ENCODE measurements around the gene TM2D3. TPM values are rescaled to one million over a fixed set of nuclear protein-coding genes. Genes with fewer than 3 reads are reported as not detected.
"Not testable (repeated sequence)": the region's sequence is repeated elsewhere in the genome, so short reads cannot be mapped to it uniquely, and the experiment has no call there.

Gene TM2D3
- total and polyA plus RNA-seq, 5 donors, result 36.5 to 49.7 (median 42.7) TPM

DNA sequence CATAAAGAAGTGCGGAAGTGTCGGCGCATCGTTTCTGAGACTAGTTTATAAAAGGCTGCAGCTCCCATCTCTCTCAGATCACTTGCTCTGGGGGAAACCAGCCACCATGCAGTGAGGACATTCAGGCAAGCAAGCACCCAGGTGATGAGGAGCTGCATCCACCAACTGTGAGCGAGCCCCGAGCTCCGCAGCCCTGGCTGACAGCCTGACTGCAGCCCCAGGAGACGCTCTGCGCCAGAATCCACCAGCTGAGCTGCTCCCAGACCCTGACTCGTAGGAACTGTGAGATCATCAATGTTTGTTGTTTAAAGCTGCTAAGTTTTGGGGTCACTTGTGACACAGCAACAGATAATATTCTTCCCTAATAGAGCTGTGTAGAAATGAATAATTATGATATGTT lies 5.0 kb upstream of the TM2D3 start:
- Histone ChIP-seq H3K27me3 (ENCODE audit: control insufficient read depth, insufficient read depth) (no peaks in the 10 kb centered on the region), H3K27ac (ENCODE audit: low read length) (no peak overlapping the region), H3K9me3 (ENCODE audit: control insufficient read depth, low read length) (no peaks in the 10 kb centered on the region), H3K4me3 (ENCODE audit: low read length) (no peak overlapping the region), H3K4me1 (ENCODE audit: control insufficient read depth, insufficient read depth, low read length) (peaks cover 3% of the 10 kb centered on the region)
- no peak for DNase-seq
- intact Hi-C loops (cut with DNase I), result no loop called here
- no peak for ATAC-seq
- WGBS, result 87% methylated on average over 10 of the region's 10 CpGs

DNA sequence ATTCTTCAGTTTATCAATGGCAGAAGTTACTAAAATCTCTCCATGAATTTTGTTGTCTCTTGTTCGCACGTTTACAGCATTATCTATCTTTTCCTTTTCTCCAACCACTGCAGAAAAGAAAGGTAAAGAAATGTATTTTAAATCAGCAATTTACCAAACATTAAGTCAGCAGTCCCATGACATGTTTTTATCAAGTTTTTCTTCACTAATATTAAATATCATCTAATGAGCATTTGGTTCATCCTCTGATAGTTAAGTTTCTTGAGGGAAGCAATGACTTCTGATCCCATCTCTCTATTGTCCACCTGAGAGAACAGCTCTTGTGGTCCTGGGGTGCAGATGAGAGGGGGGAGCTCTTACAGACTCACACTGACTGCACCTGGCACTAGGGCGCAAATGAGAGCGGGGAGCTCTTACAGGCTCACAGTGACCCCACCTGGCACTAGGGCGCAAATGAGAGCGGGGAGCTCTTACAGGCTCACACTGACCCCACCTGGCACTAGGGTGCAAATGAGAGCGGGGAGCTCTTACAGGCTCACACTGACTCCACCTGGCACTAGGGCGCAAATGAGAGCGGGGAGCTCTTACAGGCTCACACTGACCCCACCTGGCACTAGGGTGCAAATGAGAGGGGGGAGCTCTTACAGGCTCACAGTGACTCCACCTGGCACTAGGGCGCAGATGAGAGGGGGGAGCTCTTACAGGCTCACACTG lies 2.6 kb upstream of the TM2D3 start:
- not testable (repeated sequence) for ATAC-seq; H3K27ac ChIP-seq (ENCODE audit: low read length); DNase-seq; H3K4me1 ChIP-seq (ENCODE audit: control insufficient read depth, insufficient read depth, low read length); H3K27me3 ChIP-seq (ENCODE audit: control insufficient read depth, insufficient read depth); H3K4me3 ChIP-seq (ENCODE audit: low read length); H3K9me3 ChIP-seq (ENCODE audit: control insufficient read depth, low read length)
- intact Hi-C loops (cut with DNase I), result loop anchor here in 1 of 4 donors (5.0 kb wide), 1 partner anchor 357 kb away; the partner anchor contains the start of gene SNRPA1
- 91% methylated on average over 10 of the region's 10 CpGs for WGBS

DNA sequence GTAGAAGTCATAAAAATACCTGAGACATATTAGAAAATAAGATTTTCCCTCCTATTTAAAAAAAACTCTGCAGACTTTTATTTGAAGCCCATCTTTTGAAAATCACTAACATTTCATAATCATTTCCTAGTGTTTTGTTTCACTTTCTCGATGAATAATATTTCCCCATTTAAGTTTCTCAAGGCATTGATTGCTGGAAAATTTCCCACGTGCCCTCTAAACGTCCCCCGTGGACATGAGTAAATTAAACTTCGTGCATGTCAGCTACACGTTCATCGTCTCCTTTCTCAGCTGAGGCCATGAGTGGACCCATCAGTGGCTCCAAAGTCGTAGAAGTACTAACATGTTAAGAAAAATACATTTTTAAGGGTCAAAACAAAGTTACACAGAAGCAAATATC lies 2.0 kb upstream of the TM2D3 start:
- DNase-seq (no peak), ATAC-seq (no peak)
- Histone ChIP-seq H3K27me3 (ENCODE audit: control insufficient read depth, insufficient read depth) (no peaks in the 10 kb centered on the region), H3K4me3 (ENCODE audit: low read length) (no peak overlapping the region), H3K4me1 (ENCODE audit: control insufficient read depth, insufficient read depth, low read length) (peaks cover 5% of the 10 kb centered on the region), H3K9me3 (ENCODE audit: control insufficient read depth, low read length) (no peaks in the 10 kb centered on the region), H3K27ac (ENCODE audit: low read length) (no peak overlapping the region)
- WGBS, result 79% methylated on average over 8 of the region's 8 CpGs
- intact Hi-C loops (cut with DNase I), result loop anchor here in 1 of 4 donors (5.0 kb wide), 1 partner anchor 357 kb away; the partner anchor contains the start of gene SNRPA1

DNA sequence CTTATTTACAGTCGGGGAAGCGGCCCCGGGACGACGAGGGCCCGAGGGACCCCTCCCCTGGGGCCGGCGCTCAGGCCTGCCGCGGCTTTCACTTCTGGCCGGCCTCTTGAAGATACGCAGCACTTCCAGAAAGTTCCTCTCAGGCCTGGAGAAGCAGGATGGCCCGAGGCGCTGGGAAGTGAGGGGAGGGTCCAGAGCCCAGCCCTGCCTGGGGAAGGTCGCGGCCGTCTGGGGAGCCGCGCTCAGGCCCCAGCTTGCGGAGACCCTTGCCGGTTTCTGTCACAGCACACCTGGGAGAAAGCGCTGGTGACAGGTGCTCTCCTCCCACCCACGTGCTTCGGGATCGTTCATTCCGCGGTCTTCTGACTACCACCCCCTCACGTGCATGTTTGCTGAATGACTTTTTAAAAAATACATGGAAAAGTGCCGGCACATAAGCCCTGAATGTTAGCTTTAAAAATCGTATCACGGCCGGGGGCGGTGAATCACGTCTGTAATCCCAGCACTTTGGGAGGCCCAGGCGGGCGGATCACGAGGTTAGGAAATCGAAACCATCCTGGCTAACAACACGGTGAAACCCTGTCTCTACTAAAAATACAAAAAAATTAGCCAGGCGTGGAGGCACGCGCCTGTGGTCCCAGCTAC lies 727 bp upstream of the TM2D3 start:
- Histone ChIP-seq H3K4me1 (ENCODE audit: control insufficient read depth, insufficient read depth, low read length) (peaks cover 5% of the 10 kb centered on the region), H3K4me3 (ENCODE audit: low read length) (peak overlapping the region; percentile 76), H3K27ac (ENCODE audit: low read length) (peak overlapping the region; percentile 95), H3K9me3 (ENCODE audit: control insufficient read depth, low read length) (no peaks in the 10 kb centered on the region), H3K27me3 (ENCODE audit: control insufficient read depth, insufficient read depth) (no peaks in the 10 kb centered on the region)
- DNase-seq (peak in 1 of 3 donors; percentile 73), ATAC-seq (peak; percentile 48 to 53)
- intact Hi-C loops (cut with DNase I), result loop anchor here in 1 of 4 donors (5.0 kb wide), 1 partner anchor 356 kb away; the partner anchor contains the start of gene SNRPA1
- WGBS, result 36% methylated on average over 42 of the region's 42 CpGs

DNA sequence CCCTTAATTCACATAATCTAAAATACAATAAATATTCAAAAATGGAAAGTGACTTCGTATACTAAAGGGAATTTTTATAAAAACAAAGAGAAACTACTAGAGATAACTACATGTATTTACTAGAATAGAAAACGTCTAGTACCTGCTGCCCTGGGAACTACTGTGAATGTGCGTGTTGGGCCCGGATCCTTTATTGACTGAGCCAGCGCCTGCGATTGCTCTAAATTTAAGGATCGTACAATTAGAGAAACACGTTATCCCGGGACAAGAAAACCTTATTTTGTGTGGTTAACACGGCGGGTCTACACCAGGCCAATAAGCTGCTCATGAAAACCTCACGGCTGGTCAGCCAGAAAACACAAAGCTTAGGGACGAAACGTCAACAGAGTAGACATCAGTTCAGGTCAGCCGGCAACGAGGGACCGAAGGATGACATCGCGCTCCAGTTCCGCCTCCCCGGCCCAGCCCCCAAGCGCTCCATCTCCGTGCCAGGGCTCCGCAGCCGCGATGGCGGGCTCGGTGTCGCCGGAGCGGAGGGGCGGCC lies 555 bp downstream of the TM2D3 start:
- H3K4me1 ChIP-seq (ENCODE audit: control insufficient read depth, insufficient read depth, low read length), result peaks cover 5% of the 10 kb centered on the region
- H3K9me3 ChIP-seq (ENCODE audit: control insufficient read depth, low read length), result no peaks in the 10 kb centered on the region
- ATAC-seq (peak; percentile 72 to 76), DNase-seq (peak in 1 of 3 donors; percentile 50)
- H3K27me3 ChIP-seq (ENCODE audit: control insufficient read depth, insufficient read depth), result no peaks in the 10 kb centered on the region
- intact Hi-C loops (cut with DNase I), result loop anchor here in 1 of 4 donors (5.0 kb wide), 1 partner anchor 354 kb away; the partner anchor contains the start of gene SNRPA1
- peak overlapping the region; percentile 93 for H3K27ac ChIP-seq (ENCODE audit: low read length)
- WGBS, result under 1% methylated on average over 32 of the region's 32 CpGs
- peak overlapping the region; percentile 76 for H3K4me3 ChIP-seq (ENCODE audit: low read length)

DNA sequence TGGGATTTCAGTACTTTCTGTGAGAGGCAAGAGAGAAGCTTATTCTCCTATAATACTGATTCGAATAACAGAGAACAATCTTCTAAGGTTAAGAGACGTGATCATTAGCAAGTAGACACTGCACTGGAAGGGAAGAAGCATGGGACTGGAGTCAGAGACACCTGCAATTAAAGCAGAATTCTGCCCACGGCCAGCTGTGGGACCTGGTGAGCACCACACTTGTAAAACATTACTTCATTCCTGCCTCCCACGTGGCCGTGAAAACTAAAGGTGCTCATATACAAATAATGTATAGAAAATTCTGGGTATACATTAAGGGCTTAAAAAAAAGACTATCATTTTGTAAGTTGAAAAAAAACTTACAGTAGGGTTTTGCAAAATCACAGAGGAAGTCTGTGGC lies 2.0 kb downstream of the TM2D3 start:
- DNase-seq, result no peak
- intact Hi-C loops (cut with DNase I), result loop anchor here in 1 of 4 donors (5.0 kb wide), 1 partner anchor 353 kb away; the partner anchor contains the start of gene SNRPA1
- Histone ChIP-seq H3K9me3 (ENCODE audit: control insufficient read depth, low read length) (no peaks in the 10 kb centered on the region), H3K27me3 (ENCODE audit: control insufficient read depth, insufficient read depth) (no peaks in the 10 kb centered on the region), H3K4me1 (ENCODE audit: control insufficient read depth, insufficient read depth, low read length) (peaks cover 5% of the 10 kb centered on the region), H3K27ac (ENCODE audit: low read length) (no peak overlapping the region), H3K4me3 (ENCODE audit: low read length) (no peak overlapping the region)
- WGBS, result 68% methylated on average over 5 of the region's 5 CpGs
- ATAC-seq, result no peak

DNA sequence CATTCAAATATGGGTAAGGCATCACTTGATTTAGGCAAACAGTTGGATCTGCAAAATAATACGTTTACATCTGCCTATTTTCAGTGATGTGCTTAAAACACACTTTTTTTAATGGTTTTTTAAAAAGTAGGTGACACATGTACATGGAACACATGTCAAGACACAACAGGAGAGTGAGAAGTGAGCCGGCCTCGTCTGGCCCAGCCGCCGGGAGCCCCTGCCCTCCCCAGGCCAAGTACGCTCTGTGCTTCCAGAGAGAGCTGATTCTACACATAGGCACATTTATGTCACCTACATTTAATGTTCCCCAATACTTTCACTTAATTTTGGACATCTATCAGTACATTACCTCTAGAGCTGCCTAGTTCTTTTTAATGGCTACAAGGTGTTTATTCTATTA lies 3.8 kb downstream of the TM2D3 start:
- no peak overlapping the region for H3K27ac ChIP-seq (ENCODE audit: low read length)
- H3K9me3 ChIP-seq (ENCODE audit: control insufficient read depth, low read length), result no peaks in the 10 kb centered on the region
- H3K4me3 ChIP-seq (ENCODE audit: low read length), result no peak overlapping the region
- WGBS, result 91% methylated on average over 6 of the region's 6 CpGs
- peaks cover 5% of the 10 kb centered on the region for H3K4me1 ChIP-seq (ENCODE audit: control insufficient read depth, insufficient read depth, low read length)
- intact Hi-C loops (cut with DNase I), result no loop called here
- ATAC-seq, result no peak
- H3K27me3 ChIP-seq (ENCODE audit: control insufficient read depth, insufficient read depth), result no peaks in the 10 kb centered on the region
- no peak for DNase-seq

DNA sequence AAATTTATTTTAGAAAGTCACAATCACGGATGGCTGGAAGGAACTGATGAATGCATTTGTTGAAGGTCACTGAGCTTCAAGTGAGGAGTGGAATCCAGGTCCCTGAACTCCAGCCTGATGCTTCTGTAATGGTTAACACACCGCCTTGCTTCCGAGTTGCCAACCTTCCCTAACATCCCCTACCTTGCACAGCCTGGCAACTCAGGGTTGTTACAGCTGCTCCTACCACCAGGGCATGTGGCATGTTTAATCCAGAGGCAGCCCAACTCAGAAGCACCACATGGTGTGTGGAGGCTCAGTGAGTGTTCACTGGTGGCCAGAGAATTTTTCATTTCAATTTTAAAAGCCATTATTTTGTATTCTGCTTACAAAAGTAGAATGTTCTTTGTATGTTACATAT lies 4.9 kb downstream of the TM2D3 start:
- H3K27ac ChIP-seq (ENCODE audit: low read length), result peak overlapping the region; percentile 61

DNA sequence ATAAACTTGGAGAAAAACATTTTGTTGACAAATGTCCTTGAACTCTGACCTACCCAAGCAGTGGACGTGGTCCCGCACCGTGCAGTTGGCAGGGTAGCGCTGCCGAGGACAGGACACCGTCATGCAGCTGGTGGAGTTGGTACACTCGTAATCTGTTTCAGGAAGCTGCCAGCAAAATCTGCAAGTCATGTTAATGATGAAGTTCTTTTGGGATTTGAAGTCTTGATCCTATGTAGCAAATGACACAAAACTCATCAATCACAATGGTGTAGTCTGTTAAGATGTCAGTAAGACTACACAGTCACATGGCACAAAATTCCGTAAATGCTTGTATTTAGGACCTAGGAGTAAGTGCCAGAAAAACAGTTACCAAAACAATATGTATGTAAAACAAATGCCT lies 5.5 kb downstream of the TM2D3 start:
- 62% methylated on average over 8 of the region's 8 CpGs for WGBS
- DNase-seq, result peak in 2 of 3 donors; percentile 19 to 65
- peaks cover 2% of the 10 kb centered on the region for H3K4me1 ChIP-seq (ENCODE audit: control insufficient read depth, insufficient read depth, low read length)
- intact Hi-C loops (cut with DNase I), result no loop called here
- H3K27ac ChIP-seq (ENCODE audit: low read length), result no peak overlapping the region
- no peak overlapping the region for H3K4me3 ChIP-seq (ENCODE audit: low read length)
- no peaks in the 10 kb centered on the region for H3K27me3 ChIP-seq (ENCODE audit: control insufficient read depth, insufficient read depth)
- no peaks in the 10 kb centered on the region for H3K9me3 ChIP-seq (ENCODE audit: control insufficient read depth, low read length)
- ATAC-seq, result peak; percentile 56 to 59

More for the DNA sequence above, 4.9 kb downstream of the TM2D3 start:
- Histone ChIP-seq H3K27me3 (ENCODE audit: control insufficient read depth, insufficient read depth) (no peaks in the 10 kb centered on the region), H3K4me1 (ENCODE audit: control insufficient read depth, insufficient read depth, low read length) (peaks cover 2% of the 10 kb centered on the region), H3K4me3 (ENCODE audit: low read length) (no peak overlapping the region), H3K9me3 (ENCODE audit: control insufficient read depth, low read length) (no peaks in the 10 kb centered on the region)
- no peak for ATAC-seq
- intact Hi-C loops (cut with DNase I), result no loop called here
- 77% methylated on average over 3 of the region's 3 CpGs for WGBS
- no peak for DNase-seq

DNA sequence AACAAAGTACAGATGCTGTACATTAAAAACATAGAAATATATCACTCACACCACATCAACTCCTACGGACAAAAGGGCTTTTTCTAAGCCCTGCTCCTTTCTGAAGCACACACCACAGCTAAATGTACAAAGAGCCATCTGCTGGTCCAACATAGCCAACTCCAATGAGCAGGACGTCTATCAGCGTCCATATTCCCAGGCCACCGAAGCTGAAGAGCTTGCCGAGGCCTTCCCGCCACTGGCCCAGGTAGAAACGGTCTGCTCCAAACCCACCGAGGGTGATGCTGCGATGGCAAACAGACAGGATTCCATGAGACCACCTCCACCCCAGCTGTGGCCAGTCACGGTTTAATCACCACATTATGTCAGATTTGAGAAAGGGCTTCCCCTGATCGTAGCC lies 9.8 kb downstream of the TM2D3 start:
- Histone ChIP-seq H3K4me3 (ENCODE audit: low read length) (no peak overlapping the region), H3K4me1 (ENCODE audit: control insufficient read depth, insufficient read depth, low read length) (no peaks in the 10 kb centered on the region), H3K27me3 (ENCODE audit: control insufficient read depth, insufficient read depth) (no peaks in the 10 kb centered on the region), H3K9me3 (ENCODE audit: control insufficient read depth, low read length) (no peaks in the 10 kb centered on the region), H3K27ac (ENCODE audit: low read length) (no peak overlapping the region)
- 55% methylated on average over 11 of the region's 11 CpGs for WGBS
- intact Hi-C loops (cut with DNase I), result loop anchor here in 3 of 4 donors (5.0 kb wide), 2 partner anchors 340 to 345 kb away; partner anchors contain the start of gene SNRPA1 (in 2 of the 3)
- DNase-seq (no peak), ATAC-seq (no peak)

DNA sequence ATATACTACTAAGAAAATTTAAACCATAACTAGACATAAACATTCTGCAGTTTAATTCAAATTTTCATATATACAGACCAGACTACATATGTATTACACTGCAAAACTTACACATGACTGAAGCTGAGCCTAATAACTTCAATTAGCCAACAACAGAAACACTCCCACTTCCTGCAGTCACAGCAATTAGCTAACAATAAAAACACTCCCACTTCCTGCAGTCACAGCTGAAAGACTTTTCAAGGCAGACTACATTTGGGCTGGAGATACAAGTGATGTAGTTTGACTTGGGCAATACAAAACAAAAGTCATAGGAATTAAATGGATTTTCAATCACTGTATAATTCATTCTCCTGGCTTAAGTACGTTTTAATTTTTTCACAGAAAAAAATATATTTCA lies 10.3 kb downstream of the TM2D3 start:
- intact Hi-C loops (cut with DNase I), result loop anchor here in 3 of 4 donors (5.0 kb wide), 2 partner anchors 340 to 345 kb away; partner anchors contain the start of gene SNRPA1 (in 2 of the 3)
- DNase-seq, result no peak
- no peaks in the 10 kb centered on the region for H3K27me3 ChIP-seq (ENCODE audit: control insufficient read depth, insufficient read depth)
- H3K4me1 ChIP-seq (ENCODE audit: control insufficient read depth, insufficient read depth, low read length), result no peaks in the 10 kb centered on the region
- no peak overlapping the region for H3K27ac ChIP-seq (ENCODE audit: low read length)
- no peak overlapping the region for H3K4me3 ChIP-seq (ENCODE audit: low read length)
- peak; percentile 54 to 87 for ATAC-seq
- H3K9me3 ChIP-seq (ENCODE audit: control insufficient read depth, low read length), result no peaks in the 10 kb centered on the region
- WGBS, result 40% methylated on average over 1 of the region's 1 CpG
